GM23338 (cell line): ENCODE results near the gene IRF3.

Experiments used
- CREB1 ChIP-seq: fragments of 250-450 bp; sonication (Bioruptor Pico); IDR thresholded peaks from 2 replicates; pipeline ENCODE4 v1.5.0; 2020; ENCODE audit warnings: low read depth, mild to moderate bottlenecking, moderate library complexity
- EZH2 ChIP-seq: fragments of 200-600 bp; sonication (generic); IDR thresholded peaks from one replicate; pipeline ENCODE4 v1.8.0; 2017; ENCODE audit warnings: antibody characterized with exemption, mild to moderate bottlenecking, low read depth; ENCODE audit not compliant: unreplicated experiment
- EZH2phosphoT487 ChIP-seq: fragments of 200-600 bp; sonication (generic); IDR thresholded peaks from one replicate; pipeline ENCODE4 v1.8.1; 2018; ENCODE audit warnings: antibody characterized with exemption; ENCODE audit not compliant: unreplicated experiment
- JUNB ChIP-seq: IDR thresholded peaks from one replicate; pipeline ENCODE4 v1.6.1; 2016; ENCODE audit warnings: antibody characterized with exemption; ENCODE audit not compliant: unreplicated experiment
- NANOG ChIP-seq: IDR thresholded peaks from 2 replicates; pipeline ENCODE4 v1.6.1; 2016; ENCODE audit warnings: antibody characterized with exemption, borderline replicate concordance
- POLR2AphosphoS5 ChIP-seq: IDR thresholded peaks from 2 replicates; pipeline ENCODE4 v1.6.1; 2016; ENCODE audit warnings: antibody characterized with exemption, low read depth
- STAT1 ChIP-seq: IDR thresholded peaks from one replicate; pipeline ENCODE4 v1.6.1; 2016; ENCODE audit warnings: antibody characterized with exemption; ENCODE audit not compliant: unreplicated experiment
- ZNF331 ChIP-seq: fragments of 250-450 bp; sonication (Bioruptor Pico); IDR thresholded peaks from 2 replicates; pipeline ENCODE4 v1.5.0; 2020; ENCODE audit warnings: low read depth, mild to moderate bottlenecking, moderate library complexity
- TF ChIP-seq, protein P1 (sequence below), 2 experiments: fragments of 200-600 bp in 1 of 2; sonication (generic) in 1 of 2; conservative IDR thresholded peaks; 2 replicates each; pipeline versions ENCODE4 v1.5.1 to v1.6.1; 2016 to 2017; ENCODE audit warnings: antibody characterized with exemption in 2 of 2, low read depth in 2 of 2, mild to moderate bottlenecking in 2 of 2, moderate library complexity in 1 of 2
- TF ChIP-seq, protein P2 (sequence below): IDR thresholded peaks from one replicate; pipeline ENCODE4 v1.6.1; 2018; ENCODE audit warnings: antibody characterized with exemption; ENCODE audit not compliant: unreplicated experiment

DNA sequence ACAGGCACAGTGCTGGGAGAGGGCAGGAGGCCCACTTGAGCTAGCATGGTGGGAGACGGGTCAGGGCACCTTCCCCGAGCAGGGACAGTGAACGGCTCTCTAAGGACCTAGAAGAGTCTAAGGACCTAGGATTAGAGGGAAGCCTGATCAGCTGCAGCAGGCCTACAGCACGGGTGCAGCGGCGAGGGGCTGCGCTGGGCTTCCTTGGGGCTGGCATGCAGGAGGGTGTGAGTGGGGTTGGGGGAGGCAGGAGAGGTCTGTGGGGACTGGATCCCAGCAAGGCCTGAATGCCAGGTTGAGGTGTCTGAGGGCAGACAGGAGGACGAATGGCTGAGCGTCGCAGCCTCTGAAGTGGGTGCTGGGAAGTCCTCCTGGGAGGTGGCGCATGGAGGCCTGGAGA, 20.1 kb downstream of the IRF3 start:
- TF ChIP-seq, protein P1, sequence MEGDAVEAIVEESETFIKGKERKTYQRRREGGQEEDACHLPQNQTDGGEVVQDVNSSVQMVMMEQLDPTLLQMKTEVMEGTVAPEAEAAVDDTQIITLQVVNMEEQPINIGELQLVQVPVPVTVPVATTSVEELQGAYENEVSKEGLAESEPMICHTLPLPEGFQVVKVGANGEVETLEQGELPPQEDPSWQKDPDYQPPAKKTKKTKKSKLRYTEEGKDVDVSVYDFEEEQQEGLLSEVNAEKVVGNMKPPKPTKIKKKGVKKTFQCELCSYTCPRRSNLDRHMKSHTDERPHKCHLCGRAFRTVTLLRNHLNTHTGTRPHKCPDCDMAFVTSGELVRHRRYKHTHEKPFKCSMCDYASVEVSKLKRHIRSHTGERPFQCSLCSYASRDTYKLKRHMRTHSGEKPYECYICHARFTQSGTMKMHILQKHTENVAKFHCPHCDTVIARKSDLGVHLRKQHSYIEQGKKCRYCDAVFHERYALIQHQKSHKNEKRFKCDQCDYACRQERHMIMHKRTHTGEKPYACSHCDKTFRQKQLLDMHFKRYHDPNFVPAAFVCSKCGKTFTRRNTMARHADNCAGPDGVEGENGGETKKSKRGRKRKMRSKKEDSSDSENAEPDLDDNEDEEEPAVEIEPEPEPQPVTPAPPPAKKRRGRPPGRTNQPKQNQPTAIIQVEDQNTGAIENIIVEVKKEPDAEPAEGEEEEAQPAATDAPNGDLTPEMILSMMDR (conservative IDR thresholded peaks at IDR 0.05; ENCODE audit: low read depth in 2 of 2) = no peak
- no peak for TF ChIP-seq EZH2phosphoT487
- no peak for TF ChIP-seq EZH2
- no peak for TF ChIP-seq STAT1
- TF ChIP-seq, protein P2, sequence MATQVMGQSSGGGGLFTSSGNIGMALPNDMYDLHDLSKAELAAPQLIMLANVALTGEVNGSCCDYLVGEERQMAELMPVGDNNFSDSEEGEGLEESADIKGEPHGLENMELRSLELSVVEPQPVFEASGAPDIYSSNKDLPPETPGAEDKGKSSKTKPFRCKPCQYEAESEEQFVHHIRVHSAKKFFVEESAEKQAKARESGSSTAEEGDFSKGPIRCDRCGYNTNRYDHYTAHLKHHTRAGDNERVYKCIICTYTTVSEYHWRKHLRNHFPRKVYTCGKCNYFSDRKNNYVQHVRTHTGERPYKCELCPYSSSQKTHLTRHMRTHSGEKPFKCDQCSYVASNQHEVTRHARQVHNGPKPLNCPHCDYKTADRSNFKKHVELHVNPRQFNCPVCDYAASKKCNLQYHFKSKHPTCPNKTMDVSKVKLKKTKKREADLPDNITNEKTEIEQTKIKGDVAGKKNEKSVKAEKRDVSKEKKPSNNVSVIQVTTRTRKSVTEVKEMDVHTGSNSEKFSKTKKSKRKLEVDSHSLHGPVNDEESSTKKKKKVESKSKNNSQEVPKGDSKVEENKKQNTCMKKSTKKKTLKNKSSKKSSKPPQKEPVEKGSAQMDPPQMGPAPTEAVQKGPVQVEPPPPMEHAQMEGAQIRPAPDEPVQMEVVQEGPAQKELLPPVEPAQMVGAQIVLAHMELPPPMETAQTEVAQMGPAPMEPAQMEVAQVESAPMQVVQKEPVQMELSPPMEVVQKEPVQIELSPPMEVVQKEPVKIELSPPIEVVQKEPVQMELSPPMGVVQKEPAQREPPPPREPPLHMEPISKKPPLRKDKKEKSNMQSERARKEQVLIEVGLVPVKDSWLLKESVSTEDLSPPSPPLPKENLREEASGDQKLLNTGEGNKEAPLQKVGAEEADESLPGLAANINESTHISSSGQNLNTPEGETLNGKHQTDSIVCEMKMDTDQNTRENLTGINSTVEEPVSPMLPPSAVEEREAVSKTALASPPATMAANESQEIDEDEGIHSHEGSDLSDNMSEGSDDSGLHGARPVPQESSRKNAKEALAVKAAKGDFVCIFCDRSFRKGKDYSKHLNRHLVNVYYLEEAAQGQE = no peak
- no peak for TF ChIP-seq POLR2AphosphoS5
- no peak for TF ChIP-seq ZNF331 (CRISPR knock-in tag)
- no peak for TF ChIP-seq NANOG
- no peak for TF ChIP-seq CREB1
- TF ChIP-seq JUNB = no peak
